Astrocyte of the hippocampus (primary cell): ENCODE results near the gene CCDC71.
A peak's percentile ranks its signal among the peaks of the same experiment; 100 is the strongest.

ENCODE experiments used
- DNase-seq: peaks from one replicate; pipeline ENCODE4 v3.0.0; 2011; ENCODE audit warnings: low read depth, low spot score

CCDC71 gene

DNA sequence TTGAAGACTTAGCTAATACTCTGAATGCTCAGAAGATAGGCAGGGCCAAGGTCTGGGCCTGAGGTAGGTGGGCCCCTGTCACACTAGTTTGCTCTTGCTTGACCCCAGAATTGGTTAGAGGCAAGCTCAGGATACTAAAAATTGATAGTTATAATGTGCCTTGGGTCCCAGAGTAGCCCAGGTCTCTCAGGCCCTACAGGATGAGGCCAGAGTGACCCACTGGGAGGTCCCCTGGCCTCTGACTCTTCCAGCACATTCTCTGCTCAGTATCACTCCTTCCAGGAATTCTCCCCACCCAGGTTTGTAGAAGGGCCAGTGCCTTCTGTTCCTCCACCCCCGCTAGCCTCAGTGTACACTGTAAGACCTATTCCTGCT lies 4.6 kb upstream of the CCDC71 start:
- DNase-seq: no peak

DNA sequence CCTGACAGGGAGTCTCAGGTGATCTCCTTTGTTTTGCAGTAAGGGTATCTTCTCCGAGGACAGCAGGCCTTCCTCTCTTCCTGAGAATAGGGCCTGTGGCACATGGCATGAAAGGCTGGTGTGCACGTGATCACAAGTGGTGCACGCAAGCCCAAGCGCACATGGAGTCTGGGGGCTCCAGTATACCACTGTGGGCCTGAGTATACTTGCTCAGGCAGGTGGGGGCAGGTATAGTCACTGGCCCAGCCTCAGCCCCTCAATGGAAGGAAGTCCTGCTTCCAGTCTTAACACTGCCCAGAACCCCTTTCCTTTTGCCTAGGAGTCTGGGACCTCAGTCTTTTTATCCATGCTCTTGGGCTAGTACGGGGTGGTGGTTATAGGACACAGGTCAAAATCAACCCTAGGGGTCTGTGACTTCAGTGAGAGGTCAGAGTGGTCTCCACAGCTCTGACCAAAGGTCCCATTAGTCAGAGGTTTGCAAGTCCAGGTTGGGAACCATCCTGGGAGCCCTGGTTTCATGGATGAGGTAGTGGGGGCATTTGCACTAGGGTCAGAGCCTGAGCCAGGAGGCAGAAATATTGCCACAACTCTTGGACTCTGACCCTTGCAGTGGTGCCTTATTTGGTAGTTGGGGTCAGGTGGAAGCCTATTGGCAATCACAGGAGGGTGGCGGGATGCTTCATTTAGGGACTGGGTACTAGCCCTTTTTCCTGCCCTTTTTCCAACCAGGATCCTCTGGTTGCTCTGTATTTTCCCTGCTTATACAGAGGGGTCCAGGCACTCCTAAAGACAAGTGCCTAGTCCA lies 823 bp upstream of the CCDC71 start:
- no peak for DNase-seq

DNA sequence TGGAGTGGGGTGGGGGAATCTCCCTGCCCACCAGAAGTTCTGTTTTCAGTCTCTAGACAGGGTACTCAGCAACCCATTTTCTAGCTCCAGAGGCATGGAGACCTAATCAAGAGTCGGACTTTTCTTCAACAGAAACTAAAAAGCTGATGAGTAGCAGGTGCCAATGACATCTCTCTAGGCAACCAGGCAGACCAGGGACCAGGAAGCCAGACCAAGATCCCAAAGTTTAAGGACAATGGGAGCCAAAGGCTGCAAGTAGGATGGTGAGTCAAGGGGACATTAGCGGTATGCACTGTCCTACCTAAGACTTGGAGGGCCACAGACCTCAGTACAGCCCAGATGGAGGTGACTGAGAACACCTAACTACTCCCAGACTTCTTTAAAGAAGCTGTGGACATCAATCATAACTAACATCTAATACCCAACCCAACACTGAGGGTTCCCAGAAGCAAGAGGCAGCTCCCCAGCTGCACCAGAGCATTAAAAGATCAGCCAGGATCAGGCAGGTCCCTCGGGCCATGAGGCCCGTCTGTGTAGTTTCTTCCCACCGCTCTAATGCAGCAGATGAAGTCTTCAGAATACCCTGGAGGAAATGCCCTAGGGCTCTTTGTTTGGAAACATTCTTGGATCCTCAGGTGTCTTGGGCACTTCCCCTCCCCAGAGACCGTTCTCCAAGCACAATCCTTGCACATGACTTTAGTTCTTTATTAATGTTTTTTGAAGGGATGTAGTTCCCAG lies 979 bp downstream of the CCDC71 start:
- peak; percentile 16 for DNase-seq

DNA sequence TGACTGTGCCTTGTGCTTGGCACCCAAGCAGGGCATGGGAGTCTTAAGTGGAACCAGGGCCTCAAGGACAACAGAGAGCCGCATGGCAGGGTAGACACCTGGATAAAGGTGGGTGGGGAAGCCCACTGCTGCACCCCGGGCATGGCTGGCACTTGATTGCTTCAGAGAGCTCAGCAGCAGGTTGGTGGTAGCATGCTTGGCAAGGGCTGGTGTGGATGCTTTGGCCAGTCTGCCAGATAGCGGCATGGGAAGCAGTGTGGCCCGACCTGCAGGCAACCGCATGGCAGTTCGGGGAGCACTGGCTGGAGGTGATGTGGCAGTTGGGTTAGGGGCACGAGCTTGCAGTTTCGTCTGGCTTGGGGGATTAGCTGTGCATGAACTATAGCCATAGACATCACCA lies 2.5 kb downstream of the CCDC71 start:
- DNase-seq: no peak

DNA sequence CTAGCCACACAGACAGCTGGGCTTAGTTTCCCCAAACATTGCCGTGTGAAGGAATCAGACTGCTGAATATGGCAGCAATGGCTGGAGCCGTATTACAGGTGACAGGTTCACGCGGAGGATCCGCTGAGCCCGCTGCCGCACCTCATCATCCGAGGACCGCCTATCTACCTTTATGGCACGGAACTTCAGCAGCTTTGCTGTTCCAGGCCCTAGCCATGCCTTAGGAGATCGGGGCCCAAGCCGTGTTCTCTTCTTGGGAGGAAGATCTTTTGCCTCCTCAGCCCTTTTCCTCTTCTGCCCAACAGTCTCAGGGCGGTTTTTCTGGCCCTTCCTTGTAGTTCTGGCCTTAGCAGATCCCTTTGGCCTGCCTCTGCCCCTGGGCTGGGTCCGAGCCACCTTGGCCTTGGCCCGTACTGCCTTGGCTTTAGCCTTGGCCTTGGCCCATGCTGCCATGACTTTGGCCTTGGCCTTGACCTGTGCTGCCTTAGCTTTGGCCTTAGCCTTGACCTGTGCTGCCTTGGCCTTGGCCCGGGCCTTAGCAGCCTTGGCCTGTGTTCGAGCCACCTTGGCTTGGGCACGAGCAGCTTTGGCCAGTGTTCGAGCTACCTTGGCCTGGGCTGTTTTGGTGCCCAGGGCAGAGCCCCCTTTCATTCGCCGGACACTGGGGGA lies 3.2 kb downstream of the CCDC71 start:
- DNase-seq: no peak

DNA sequence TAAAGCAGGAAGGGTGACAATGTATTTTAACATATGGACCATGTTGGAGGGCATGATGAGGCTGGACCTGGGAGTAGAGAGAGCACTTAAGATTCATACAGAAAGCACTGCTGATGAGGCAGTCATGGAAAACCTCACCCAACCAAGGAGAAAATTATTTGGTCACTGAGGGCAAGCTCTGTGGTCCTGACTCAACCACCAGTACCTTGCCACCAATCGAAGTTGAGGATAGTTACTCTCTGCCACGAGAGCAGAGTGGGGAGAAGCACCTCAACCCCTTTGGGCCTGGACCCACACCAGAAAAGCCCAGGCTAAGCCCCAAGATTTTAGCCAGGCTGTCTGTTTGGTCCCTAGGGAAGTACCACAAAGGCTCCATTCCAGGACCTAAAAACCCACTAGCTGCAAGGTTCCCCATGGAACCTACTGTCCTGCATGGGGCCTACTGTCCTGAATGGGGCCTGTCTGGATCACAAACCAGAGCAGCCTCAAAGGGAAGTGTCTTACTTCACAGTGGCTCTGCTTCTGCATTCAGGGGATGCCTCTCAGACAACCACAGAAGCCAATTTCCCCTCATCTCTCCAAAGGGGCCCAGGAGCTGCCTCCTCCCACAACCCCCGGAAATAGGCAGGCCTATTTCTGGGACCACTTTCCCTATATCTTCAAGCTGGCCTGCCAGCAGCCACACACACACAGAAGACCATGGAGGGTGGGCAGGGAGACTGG lies 4.2 kb downstream of the CCDC71 start:
- no peak for DNase-seq

DNA sequence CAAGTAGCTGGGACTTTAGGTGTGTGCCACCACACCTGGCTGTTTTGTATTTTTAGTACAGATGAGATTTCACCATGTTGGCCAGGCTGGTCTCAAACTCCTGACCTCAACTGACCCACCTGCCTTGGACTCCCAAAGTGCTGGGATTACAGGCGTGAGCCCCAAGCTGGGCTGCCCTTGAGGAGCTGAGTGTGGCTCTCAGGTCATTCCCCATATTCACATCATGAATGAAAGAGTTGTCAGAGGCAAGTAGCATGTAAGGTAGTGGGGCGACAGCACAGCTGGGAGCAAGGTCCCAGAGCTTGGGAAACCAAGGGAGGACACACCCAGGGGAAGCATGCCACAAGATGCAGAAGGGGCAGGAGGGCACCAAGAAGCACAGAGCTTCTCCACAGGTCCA lies 4.9 kb downstream of the CCDC71 start:
- no peak for DNase-seq

DNA sequence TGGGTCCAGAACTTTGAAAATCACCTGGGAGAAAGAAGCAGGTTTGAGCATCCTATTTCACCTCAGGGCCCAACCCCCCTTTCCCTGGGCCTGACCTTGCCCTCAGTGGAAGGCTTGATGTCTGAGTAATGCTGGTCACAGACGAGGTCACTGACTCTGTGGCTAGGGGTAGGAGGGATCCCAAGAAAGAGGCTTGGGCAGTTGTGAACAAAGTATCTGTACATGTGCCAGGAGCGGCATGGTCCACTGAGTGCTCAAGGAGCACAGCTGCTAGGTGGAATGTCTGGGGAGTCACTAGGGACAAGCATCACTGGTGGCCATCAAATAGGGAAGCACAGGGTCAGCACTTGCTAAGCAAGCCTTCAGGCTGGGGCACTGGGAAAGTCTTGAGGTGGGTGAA lies 7.3 kb downstream of the CCDC71 start:
- DNase-seq: no peak

DNA sequence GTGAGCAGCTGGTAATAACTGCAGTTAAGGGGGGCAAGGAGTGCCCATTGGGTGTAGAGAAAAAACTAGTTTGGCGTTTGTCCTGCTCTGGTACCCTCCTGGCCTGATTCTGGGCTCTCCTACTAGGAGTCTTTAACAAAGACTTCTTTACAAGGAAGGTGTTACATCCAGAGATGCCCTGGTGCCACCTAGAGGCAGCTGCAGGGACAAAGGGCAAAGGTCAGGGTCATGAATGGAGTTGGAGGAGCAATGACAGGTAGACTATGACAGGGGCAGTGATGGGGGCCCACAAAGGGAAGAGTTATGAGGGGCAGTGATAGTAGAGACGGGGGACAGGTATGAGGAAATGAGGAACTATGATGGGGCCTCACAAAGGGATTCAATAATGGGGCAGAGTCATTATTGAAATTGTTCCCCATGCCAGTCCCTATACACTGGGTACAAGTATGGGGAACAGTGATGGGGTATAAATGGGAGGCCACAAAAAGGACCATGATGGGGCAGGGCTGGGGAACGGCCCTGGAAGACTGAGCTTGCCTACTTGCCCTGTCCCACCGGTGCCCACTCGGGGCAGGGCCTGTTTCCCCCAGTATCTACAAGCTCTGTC lies 7.9 kb downstream of the CCDC71 start:
- DNase-seq: no peak

DNA sequence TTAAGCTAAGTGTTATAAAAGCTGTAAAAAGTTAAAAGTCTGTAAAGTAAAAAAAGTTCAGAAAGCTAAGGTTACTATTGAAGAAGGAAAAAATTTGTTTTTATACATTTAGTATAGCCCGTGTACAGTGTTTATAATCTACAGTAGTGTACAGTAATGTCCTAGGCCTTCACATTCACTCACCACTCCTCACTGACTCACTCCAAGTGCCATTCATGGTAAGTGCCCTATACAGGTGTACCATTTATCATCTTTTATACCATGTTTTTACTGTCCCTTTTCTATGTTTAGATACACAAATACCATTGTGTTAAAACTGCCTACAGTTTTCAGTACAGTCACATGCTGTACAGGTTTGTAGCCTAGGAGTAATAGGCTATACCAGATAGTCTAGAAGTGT lies 8.8 kb downstream of the CCDC71 start:
- DNase-seq: no peak

DNA sequence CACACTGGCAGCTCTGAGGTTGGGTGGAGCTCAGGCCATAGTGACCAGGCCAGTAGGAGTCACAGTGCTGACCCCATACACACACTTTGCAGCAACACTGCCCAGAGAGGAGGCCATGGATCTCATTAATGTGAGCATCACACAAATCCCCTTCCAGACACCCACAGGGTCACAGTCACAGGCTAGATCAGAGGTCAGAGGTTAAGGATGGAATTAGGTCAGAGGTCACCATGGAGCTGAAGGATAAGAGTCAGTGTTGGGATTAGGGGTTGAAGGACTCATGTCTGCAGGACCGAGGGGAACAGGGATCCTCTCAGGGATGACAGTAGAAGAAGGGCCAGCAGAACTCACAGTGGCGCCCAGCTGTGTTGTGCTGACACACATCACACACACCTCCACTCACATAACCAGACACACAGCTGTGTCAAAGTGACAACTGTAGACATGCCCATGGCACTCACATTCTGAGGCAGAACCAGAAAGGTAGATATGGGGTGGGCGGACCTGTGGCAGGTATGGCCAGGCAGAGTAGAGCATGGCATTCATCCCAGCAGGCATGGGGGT lies 12.7 kb downstream of the CCDC71 start:
- no peak for DNase-seq

DNA sequence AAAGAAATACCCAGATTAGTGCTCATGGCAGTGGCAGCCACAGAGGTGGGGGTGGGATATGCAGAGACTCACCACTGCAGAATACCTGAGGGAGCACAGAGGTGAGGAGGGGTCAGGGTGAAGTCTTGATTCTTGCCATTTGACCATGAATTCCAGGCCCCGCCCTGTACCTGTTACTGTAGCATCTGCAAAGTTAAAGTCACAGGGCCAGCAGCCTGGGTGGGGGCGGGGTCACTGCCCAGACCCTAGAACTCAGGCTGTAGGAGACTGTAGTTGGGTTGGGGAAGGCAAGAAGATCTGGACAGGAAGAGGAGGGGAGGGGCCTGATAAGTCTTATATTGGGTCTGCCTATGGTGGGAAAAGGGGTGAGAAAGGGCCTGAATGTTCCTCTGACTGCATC lies 14.5 kb downstream of the CCDC71 start:
- no peak for DNase-seq

DNA sequence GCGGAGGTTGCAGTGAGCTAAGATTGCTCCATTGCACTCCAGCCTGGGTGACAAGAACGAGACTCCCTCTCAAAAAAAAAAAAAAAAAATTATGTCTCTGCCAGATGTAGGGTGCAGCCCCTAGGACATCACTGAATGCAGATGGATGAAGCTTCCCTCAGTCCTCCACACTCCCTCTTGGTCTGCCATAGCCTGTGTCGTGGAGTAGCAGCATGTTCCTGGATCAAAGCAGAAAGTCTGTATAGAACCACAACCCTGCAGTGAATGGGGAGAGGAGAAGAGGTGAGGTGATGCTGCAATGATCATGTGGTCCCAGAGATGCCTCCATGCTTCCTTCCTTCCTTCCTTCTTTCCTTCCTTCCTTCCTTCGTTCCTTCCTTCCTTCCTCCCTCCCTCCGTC lies 18.0 kb downstream of the CCDC71 start:
- DNase-seq: no peak

DNA sequence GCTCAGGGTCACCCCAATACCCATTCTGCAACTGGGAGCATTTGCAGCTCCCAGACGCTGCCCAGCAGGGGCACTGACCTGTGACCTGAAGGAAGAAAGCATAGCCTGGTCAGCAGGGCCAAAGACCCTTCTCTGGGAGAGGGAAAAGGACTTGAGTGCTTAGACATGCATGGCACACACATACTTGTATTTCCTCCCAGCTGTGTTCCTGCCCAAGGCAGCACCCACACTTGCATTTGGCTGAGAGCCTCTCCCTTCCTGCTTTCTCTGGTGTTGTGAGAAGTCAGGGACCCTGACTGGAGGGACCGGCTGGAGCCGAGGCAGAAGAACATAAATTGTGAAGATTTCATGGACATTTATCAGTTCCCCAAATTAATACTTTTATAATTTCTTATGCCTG lies 26.1 kb downstream of the CCDC71 start:
- no peak for DNase-seq

DNA sequence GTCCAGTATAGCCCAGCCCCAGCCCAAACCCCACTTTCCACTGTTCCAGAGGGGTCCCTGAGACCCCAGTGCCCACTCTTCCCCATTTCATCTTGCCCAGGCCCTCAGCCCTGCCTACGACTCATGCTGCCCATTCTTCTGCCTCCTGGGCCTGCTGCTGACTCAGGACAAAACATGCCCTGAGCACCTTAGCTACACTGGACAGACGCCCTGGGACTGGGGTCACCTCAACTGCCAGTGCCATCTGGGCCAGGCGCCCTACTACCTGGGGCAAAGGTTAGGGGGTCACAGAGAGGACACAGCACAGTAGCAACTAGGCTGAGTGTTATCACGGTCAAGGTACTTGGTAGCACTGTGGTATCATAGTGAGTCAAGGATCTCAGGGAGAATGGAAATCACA lies 30.6 kb downstream of the CCDC71 start:
- no peak for DNase-seq

DNA sequence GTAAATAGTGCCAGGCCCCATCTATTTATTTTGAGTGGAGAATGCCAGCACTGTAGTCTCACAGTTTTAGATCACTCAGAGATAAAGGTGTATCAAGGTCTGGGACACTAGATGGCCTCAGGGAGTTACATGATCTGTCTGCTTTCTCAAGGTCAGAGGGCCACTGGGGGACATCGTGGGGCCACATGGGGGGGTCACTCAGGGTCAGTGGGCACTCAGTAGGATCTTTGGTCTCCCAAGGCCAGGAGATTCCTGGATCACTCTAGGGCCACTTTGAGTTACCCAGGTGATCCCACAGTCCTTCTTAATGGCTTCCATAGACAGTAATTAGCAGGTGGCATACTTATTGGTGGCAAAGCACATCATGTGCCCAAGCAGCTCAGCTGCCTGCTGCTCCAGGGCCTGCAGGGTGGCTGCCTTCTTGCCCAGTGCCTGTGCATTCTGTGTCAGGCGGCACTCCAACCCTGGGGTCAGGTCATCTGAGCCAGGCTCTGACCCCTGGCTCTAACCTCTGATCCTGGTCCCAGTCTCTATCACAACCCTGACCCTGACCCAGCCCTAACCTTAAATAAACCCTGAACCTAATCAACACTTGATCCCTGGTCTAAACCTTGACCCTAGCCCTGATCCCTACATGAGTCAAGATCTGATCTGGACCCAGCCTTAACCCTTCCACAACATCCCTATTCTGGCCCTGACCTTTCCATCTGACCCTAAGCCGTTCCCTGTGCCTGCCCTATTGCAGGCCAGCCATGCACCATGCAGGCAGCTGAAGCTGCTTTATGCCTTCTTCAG lies 31.5 kb downstream of the CCDC71 start:
- no peak for DNase-seq

DNA sequence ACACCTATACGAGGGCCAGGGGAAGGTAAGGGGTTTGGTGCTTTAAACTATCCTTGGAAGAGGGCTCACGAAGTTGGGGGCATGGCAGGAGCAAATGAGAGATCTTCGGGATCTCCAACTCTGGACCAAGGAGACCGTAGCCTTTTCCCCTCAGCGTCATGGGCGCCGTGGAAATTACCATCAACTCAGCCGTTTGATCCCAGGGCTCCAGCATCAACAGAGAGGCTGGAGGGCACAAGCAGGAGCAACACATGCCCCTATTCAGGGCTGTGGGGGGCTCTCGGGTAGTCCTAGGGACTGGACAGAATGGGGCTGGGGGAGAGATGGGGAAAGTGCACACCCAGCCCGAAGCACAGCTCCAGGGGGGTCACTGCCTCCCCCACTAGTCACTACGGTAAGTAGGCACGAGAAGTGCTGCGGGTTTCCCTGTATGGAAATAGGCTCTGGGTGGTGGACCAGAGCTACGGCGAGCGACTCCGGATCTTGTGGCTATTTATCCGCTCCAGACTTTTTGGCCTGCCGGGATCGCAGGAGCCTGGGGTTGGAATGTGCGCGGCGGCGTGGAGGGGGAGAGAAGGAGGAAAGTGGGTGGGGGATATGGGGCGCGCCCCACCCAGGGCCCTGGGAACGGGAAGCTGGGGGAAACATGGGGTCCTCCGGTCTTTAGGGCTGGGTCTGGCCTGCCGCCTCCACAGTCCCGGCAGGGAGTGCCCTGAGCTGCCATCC lies 32.7 kb downstream of the CCDC71 start:
- DNase-seq: peak; percentile 96

DNA sequence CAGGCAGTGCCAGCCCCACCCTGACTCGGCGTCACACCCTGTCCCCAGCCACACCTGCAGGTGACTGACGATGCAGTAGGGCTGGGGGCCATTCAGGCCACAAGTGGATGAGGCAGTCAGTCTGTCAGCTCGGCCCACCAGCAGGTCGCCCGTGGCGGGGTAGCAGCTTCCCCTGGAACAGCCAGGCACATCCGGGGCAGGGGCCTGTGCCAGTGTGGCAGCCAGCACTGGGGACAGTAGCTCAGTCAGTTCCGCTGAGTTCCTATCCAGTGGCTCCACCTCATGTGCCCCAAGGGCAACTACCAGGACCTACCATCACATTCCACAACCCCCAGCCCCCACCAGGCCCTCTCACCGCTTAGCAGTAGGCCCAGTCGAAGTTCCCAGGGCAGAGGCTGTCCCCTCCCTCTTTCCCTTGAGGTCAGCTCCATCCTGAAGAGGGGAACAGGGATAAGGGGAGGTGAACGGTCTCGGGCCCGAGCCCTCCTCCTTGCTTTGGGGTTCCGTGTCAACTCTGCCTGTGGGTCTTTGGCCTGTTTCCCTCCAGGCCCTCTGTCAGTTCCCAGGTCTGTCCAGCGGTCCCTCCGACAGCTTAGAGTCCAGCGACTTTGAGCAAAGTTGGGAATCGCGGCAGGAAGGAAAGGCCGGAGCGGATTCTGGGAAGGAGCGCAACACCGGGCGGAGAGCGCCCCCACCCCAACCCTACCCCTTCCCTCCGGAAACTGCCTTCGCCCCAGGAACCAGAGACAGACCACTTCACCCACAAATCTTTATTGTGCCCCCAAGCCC lies 33.5 kb downstream of the CCDC71 start, which contains the start of gene LAMB2:
LAMB2 (minus strand) TSS at position 614 of the 789 bp plus-strand sequence; CDS start at position 431, 183 bp downstream.
- peak; percentile 93 for DNase-seq

DNA sequence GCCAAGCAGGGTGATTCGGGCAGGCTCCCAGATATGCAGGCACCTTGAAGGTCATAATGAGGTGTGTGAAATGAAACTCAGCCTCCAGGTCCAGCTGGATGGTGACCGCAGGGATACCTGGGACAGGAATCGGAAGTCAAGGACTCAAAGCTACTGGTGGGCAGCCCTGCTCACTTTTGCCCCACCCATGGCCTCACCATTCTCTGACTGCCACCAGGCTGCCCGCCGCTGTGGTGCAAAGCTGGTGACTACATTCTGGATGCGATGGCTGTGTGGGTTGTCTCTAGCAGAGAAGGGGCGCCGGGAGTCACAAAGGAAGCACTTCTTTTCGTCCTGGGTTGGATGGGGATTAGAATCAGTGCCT lies 34.1 kb downstream of the CCDC71 start:
- DNase-seq: peak; percentile 13
